NCI-H128 (cell line): ENCODE results near the gene TBXAS1.

Experiments
- DNase-seq: peaks from one replicate; lab custom pipeline; 2025; ENCODE audit not compliant: unreplicated experiment; lab: John Stamatoyannopoulos, UW

The TBXAS1 gene

DNA sequence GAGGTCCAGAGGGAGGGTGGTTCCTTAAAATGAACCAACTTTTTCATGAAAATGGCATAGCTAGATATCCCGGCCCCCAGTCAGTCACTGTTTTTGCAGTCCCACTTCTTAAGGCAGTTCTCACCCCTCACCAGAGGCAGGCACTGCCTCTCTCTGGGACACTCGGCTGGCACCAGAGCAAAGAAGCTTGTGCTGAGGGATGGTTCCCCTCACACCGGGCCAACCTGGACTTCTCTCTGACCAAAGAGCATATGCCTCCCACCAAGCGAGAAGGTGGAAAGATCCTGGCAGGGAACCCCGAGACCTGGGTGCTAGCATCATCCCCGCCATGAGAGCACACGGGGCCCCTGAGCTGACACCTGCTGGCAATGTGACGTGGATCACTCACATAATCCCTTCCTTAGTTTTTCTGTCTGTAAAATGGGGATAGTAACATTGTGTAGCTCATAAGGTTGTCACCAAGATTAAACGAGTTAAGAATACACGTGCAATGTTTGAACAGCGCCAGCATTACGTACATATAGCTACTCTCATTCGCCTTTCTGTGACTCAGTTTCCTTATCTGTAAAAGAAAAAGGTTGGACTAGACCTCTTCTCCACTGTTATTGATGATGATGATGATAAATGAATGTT lies 145.2 kb downstream of the TBXAS1 start:
- no peak for DNase-seq

- no peak for DNase-seq
These were observed 147.2 kb downstream of the TBXAS1 start for GRCh38 chr7:139976055-139976837.

- DNase-seq = no peak
These were observed 148.0 kb downstream of the TBXAS1 start for GRCh38 chr7:139976838-139977656.

GRCh38 chr7:139981511-139981895 lies 152.4 kb downstream of the TBXAS1 start:
- DNase-seq = no peak

DNA sequence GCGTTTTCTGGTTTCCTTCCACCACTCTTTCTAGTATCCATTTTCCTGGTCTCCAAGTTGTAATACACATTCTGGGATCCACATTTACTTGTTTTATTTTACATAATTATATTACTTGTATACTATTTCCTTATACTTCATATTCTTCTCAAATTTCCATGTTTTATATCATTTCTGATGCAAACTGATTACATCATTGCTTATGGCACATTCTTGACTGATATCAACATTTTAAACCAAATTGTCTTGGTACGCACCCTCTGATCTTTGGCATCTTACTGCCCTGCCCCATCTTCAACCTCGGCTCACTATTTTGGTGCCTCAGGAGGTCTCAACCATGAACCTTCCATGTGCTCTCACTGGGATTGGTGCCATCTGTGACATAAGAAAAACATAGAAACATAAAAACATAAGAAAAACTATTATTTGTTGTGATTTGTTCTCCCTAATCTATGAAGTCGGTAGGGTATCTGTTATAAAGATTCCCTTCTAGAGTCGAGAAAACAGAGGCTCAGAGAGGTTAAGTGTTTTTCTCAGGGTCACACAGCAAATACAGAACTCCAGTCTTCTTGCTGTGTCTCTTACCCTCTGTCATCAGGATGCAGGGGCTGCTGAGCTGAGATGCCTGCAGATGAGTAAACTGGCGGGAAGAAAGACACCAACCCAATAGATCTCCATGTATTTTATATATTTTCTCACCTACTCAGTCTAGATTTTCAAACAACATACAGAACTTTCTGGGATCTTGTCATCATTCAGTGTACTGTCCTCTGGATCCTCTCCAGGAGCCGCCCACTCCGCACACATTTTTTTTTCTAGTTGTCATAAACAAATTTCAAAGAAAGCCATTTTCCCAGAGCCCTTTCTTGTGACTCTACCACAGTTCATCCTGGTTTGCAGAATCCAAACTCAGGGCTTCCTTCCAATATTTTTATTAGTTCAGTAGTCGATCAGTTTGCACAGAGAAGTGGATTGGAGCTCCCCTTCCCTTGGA lies 154.2 kb downstream of the TBXAS1 start:
- DNase-seq = no peak

DNA sequence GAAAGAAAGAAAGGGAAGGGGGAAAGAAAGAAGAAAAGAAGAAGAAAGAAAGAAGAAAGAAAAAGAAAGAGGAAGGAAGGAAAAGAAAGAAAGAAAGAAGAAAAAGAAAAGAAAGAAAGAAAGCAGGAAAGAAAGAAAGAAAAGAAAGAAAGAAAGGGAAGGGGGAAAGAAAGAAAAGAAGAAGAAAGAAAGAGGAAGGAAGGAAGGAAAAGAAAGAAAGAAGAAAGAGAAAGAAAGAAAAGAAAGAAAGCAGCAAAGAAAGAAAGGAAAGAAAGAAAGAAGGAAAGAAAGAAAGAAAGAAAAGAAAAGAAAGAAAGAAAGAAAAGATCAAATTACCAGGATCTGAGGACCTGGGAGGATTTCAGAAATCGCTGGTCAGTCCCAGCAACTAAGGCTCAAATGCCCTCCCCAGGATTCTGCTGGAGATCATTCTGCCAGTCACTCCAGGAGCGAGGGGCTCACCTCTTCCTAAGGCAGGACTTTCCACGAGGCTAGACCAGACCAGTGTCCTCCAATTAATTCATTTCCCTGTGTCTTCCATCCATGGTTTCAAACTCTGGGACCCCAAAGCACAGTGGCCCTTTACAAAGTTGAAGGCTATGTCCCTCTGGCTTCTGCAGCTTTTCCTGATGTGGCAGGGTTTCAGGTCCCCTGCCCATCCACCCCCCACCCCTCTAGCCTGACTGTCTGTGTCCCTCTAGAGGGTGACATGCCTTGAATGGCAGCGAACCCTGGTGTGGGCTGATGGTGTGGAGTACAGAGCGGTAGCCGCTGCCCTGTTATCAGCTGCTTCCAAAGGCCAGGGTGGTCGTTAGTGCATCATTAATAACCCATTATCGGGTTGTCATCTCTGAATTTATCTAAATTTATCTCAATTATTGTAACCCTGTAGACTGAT lies 155.8 kb downstream of the TBXAS1 start:
- no peak for DNase-seq

DNA sequence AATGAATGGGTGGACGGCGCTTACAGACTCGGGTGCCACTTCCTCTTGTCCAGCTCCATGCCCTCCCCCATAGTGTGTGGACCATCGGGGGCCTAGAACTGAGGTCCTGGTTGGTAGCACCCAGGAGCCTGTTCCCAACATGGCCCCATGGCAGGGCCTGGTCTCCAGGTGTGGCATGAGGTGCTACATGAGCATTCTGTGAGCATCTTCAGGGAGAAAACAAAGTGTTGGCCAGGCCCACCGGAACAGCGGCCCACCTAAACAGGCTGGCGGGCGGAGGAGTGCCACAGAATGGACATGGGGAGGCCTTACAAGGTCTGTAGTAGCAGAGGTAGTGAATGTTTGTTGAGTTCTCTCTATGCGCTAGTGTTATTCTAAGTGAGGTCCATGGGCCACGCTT lies 156.7 kb downstream of the TBXAS1 start:
- DNase-seq = no peak

- DNase-seq = no peak
These were observed 158.8 kb downstream of the TBXAS1 start for GRCh38 chr7:139987691-139988516.

DNA sequence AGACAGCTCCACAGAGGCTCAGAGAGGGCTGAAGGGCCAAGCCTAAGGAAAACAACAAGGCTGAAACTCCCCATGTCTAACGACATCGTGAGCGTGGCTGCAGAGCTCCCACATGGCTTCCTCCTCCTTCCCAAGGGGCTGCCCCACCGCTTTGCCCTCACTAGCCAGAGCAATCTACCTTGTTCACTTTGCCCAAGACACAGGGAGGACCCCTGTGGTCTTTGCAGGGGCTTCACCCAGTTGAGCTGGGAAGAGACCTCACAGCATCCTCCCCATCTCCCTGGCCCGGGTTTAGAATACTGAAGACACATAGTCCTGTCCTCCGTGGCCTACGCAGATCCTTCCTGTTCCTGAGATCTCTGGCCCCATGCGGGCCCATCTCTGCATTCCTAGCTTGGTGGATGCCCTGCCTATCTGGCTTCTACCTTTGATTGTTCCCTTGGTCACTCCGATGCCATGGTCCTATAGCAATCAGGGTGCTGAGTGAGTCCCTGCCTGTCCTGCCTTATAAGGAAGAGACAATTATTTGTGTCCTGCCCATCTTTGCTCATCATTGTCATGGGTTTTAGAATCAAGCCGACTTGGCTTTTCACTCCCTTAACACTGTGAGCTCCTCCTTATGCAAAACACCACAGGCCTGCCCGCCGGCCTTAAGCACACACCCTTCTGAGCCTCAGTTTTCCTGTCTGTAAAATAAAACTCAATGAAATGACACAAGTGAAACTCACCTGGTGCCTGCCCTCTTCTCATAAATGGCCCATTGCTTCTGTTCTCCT lies 160.5 kb downstream of the TBXAS1 start:
- no peak for DNase-seq

GRCh38 chr7:139990142-139990535 lies 161.1 kb downstream of the TBXAS1 start:
- no peak for DNase-seq

DNA sequence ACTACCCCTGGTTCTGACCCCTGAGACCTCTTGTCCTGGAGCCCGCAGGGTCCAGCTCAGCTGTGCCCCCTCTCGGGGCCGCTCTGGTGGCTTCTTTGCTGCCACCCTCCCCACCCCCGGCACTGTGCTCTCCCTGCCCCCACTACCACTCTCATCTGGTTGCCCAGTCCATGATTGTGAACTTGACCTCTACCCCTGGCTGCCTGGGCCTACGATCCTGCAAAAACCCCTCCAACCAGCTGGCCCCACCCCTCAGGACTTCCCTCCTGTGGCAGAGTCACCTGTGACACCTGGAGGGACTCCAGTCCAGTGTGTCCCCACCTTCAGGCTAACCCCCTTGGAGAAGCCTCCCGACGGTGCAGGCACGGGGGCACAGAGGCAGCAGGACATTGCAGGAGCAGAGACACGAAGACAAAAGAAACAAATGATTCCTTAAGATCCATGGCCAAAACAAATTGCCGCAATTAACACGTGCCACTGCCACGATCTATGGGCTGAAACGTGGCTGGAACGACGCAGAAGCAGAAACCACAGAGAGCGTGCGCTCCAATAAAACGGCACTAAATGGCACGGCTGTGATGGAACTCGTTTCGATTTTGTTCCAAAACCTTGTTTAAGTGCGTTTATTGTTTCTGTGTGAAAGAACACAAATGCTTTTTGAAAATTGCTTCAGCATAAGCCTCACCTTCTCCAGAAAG lies 161.7 kb downstream of the TBXAS1 start:
- no peak for DNase-seq

DNA sequence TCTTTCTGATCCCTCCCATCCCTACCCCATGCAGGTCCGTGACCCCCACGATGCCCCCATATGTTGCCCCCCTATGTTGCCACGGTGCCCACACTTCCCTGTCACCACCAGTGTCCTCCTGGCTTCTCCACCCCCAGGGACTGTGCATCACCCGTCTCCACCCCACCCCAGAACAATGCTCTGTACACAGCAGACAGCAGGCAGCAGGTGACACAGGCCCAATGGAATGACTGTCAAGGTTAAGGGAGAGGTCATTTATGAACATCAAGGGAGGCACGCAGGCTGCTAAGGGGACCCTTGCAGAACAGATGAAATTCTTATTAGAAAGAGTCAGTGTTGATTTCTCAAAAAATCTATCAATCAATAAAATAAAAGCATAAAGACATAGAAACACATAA lies 162.2 kb downstream of the TBXAS1 start:
- no peak for DNase-seq

- DNase-seq = no peak
These were observed 162.8 kb downstream of the TBXAS1 start for GRCh38 chr7:139991911-139992310.

DNA sequence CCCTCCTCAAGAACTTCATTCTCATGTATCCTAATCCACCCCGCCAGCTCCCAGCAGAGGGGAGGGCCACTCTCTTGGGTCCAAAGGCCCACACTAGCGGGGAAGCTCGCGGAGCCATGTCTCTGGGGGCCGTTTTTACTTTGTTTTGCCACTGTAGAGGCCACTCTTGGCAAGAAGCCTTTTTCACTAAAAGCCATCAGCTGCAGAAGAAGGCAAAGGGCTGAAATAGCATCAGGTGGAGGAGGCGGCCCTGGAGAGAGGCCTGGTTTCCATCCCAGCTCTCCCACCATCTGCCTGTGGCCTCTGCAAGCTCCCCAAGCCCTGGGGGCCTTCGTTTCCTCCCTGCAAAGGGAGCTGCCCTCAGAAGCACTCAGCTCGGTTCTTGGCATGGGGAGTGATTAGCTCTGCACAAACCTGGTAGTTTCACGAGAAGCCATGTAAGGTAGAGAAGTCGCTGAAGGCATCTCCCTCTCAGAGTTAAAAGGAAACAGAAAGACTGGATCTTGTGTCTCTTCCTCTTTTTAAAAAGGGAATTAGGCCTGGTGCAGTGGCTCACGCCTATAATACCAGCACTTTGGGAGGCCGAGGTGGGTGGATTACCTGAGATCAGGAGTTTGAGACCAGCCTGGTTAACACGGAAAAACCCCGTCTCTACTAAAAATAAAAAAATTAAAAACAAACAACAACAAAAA lies 163.4 kb downstream of the TBXAS1 start:
- DNase-seq = peak; percentile 1

GRCh38 chr7:139993169-139993568 lies 164.1 kb downstream of the TBXAS1 start:
- DNase-seq = no peak

DNA sequence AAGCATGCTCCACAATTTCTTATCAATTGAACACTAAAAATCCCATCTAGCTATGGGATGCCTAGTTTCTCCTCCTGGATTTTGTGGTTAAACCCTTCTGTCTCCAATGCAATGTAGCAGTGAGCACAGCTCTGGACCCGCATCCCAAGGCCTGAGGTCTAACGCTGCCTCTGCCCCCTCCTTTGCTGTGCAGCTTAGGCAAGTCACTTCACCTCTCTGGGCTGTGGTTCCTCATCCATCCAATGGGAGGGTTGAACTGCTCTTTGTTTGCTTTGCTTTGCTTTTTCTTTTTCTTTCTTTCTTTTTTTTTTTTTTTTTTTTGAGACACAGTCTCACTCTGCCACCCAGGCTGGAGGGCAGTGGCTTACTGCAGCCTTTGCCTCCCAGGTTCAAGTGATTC lies 164.5 kb downstream of the TBXAS1 start:
- no peak for DNase-seq

DNA sequence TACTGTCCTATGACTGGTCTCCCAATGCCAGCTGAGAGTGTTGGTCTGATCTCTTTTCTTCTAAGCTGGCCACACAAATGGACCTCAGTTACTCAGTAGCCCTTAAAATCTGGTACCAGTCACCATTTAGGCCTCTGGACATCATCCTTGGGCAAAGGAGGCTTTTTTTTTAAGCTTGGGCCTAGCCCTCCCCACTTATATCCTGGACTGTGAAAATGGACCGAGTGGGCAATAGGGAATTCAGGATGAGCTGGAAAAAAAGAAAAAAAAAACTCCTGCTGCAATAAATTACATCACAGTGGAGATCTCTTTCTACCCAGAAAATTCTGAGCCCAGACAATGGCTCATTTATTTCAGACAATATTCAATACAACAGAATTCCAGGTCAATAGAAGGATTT lies 165.3 kb downstream of the TBXAS1 start:
- DNase-seq = no peak
